Lung (tissue), 12 donors: ENCODE data around the gene ZNF787. TPM values are rescaled to one million over a fixed set of nuclear protein-coding genes. Genes with fewer than 3 reads are reported as not detected.

Source experiments
- ATAC-seq: fragments of 200-7000 bp; cut with Tn5 transposase; one replicate; pipeline ENCODE4 v1.9.1; 2020; ENCODE audit warnings: moderate number of reproducible peaks; ENCODE audit not compliant: insufficient read depth, low FRiP score
- DNase-seq, 3 donors: peaks; one replicate each; pipeline ENCODE4 v3.0.0-alpha.2; 2013 to 2017
- H3K27ac ChIP-seq, 2 donors: one replicate each; pipeline ENCODE4 v1.5.1; 2013; ENCODE audit warnings: mild to moderate bottlenecking in 2 of 2, moderate library complexity in 2 of 2, control low read depth in 1 of 2, inconsistent platforms in 1 of 2, low read depth in 1 of 2, low read length in 1 of 2
- H3K27me3 ChIP-seq, 3 donors: one replicate each; pipeline ENCODE4 v1.5.1; 2013; ENCODE audit warnings: low read length in 2 of 3; ENCODE audit not compliant: control insufficient read depth in 3 of 3, insufficient read depth in 3 of 3
- H3K36me3 ChIP-seq, 4 donors: one replicate each; pipeline ENCODE4 v1.5.1; 2013; ENCODE audit warnings: low read length in 4 of 4, mild to moderate bottlenecking in 1 of 4, moderate library complexity in 1 of 4; ENCODE audit not compliant: control insufficient read depth in 4 of 4, insufficient read depth in 4 of 4
- H3K4me1 ChIP-seq, 5 donors: one replicate each; pipeline ENCODE4 v1.5.1; 2013; ENCODE audit warnings: low read length in 5 of 5, mild to moderate bottlenecking in 2 of 5, moderate library complexity in 1 of 5; ENCODE audit not compliant: control insufficient read depth in 5 of 5, insufficient read depth in 5 of 5
- H3K4me3 ChIP-seq: one replicate; pipeline ENCODE4 v1.5.1; 2013; ENCODE audit warnings: mild to moderate bottlenecking, control low read depth, moderate library complexity
- H3K9ac ChIP-seq, 2 donors: one replicate each; pipeline ENCODE4 v1.5.1; 2013; ENCODE audit warnings: low read length in 2 of 2, control low read depth in 1 of 2; ENCODE audit not compliant: insufficient read depth in 1 of 2
- H3K9me3 ChIP-seq, 4 donors: one replicate each; pipeline ENCODE4 v1.5.1; 2013; ENCODE audit warnings: low read length in 3 of 4, mild to moderate bottlenecking in 1 of 4, moderate library complexity in 1 of 4; ENCODE audit not compliant: control insufficient read depth in 4 of 4, insufficient read depth in 3 of 4
- CTCF ChIP-seq: IDR thresholded peaks from 2 replicates; pipeline ENCODE4 v1.5.1; 2012; ENCODE audit warnings: mild to moderate bottlenecking; ENCODE audit errors: control extremely low read depth, extremely low read depth
- WGBS, 2 donors: extraction: QIAGEN DNeasy Blood & Tissue Kit; methylation state at CpG; one replicate each; pipeline ENCODE4 v1.1.7; 2013; 5-methylcytosine and 5-hydroxymethylcytosine counted together
- polyA plus RNA-seq, 2 donors: library from polyadenylated mRNA; stranded (reverse); fragments of 200-250 nt; gene quantifications; one replicate each; pipeline ENCODE4 v1.2.1, GENCODE V29; 2013
- total RNA-seq, 2 donors: library from RNA; depleted of rRNA in 1 of 2; stranded (reverse); fragments of >200 nt in 1 of 2; gene quantifications; one replicate each; pipeline ENCODE4 v1.2.1, GENCODE V29; 2014 to 2021
- donor health status: control.
- donor health status: control.
- donor health status: Bipolar disorder and iron deficiency.
- donor health status: healthy.
- donor health status: DM: yes; HTN: yes; CAD: no.

Gene ZNF787
- total and polyA plus RNA-seq, 4 donors: 27.5 to 44.7 (median 32.2) TPM

GRCh38 chr19:56141417-56141993, 20.4 kb upstream of the ZNF787 start:
- ATAC-seq: no peak
- TF ChIP-seq CTCF: no peak

GRCh38 chr19:56140583-56141416, 19.7 kb upstream of the ZNF787 start, which contains the start of gene ZNF444:
Gene ZNF444, plus strand, starts transcription at chr19:56141287. Its CDS starts 5,625 bp downstream, at chr19:56146912.
- TF ChIP-seq CTCF: no peak
- Histone ChIP-seq H3K36me3 (no peaks in the 10 kb centered on the region), H3K27ac (peak within 1 kb of the TSS; percentile 81 to 98), H3K4me1 (peaks cover 0 to 20% (median 18%) of the 10 kb centered on the region in 5 donors), H3K9me3 (no peaks in the 10 kb centered on the region), H3K4me3 (peak within 1 kb of the TSS; percentile 53), H3K9ac (peak within 1 kb of the TSS; percentile 17 to 75), H3K27me3 (no peaks in the 10 kb centered on the region)
- ATAC-seq: peak; percentile 89
- 0% methylated on average over 48 to 56 of the region's 56 CpGs for WGBS, 2 donors
- peak; percentile 100 for DNase-seq

More at GRCh38 chr19:56141417-56141993, 20.4 kb upstream of the ZNF787 start:
- Histone ChIP-seq H3K4me3 (peak overlapping the region; percentile 30), H3K36me3 (no peaks in the 10 kb centered on the region), H3K9me3 (no peaks in the 10 kb centered on the region), H3K27ac (peak overlapping the region; percentile 66 to 79), H3K27me3 (no peaks in the 10 kb centered on the region), H3K9ac (peak overlapping the region in 1 of 2 donors; percentile 34), H3K4me1 (peaks cover 0 to 20% (median 14%) of the 10 kb centered on the region in 5 donors)
- WGBS, 2 donors: 2% methylated on average over 24 to 26 of the region's 26 CpGs
- peak; percentile 32 to 50 (median 42) for DNase-seq

GRCh38 chr19:56139847-56140582, 18.9 kb upstream of the ZNF787 start:
- DNase-seq (peak in 1 of 3 donors; percentile 41), ATAC-seq (no peak)
- TF ChIP-seq CTCF: no peak
- Histone ChIP-seq H3K4me1 (peaks cover 0 to 20% (median 18%) of the 10 kb centered on the region in 5 donors), H3K27me3 (no peaks in the 10 kb centered on the region), H3K9me3 (no peaks in the 10 kb centered on the region), H3K9ac (peak overlapping the region; percentile 17 to 75), H3K27ac (peak overlapping the region; percentile 81 to 98), H3K36me3 (no peaks in the 10 kb centered on the region), H3K4me3 (peak overlapping the region; percentile 53)
- 25 to 31% methylated on average over 22 of the region's 22 CpGs for WGBS, 2 donors
